NB4 (cell line): ENCODE measurements around the gene RAD51B.

ENCODE experiments used
- DNase-seq: peaks from one replicate; pipeline ENCODE4 v3.0.0; 2010; ENCODE audit warnings: low read depth
- H3K4me3 ChIP-seq: one replicate; pipeline ENCODE4 v1.5.1; 2011; ENCODE audit warnings: mild to moderate bottlenecking, low read depth, low read length, moderate library complexity
- CTCF ChIP-seq: IDR thresholded peaks from one replicate; pipeline ENCODE4 v1.5.1; 2012; ENCODE audit warnings: low read depth, low read length
- MYC ChIP-seq: IDR thresholded peaks from 2 replicates; pipeline ENCODE4 v1.6.1; 2011; ENCODE audit warnings: low read depth, low read length
- POLR2A ChIP-seq: IDR thresholded peaks from 2 replicates; pipeline ENCODE4 v1.6.1; 2011; ENCODE audit warnings: mild to moderate bottlenecking; ENCODE audit not compliant: insufficient read length; ENCODE audit errors: extremely low read depth
- TF ChIP-seq, protein P1 (sequence below): IDR thresholded peaks from 2 replicates; pipeline ENCODE4 v1.6.1; 2011; ENCODE audit warnings: low read depth, low read length

The RAD51B gene

GRCh38 chr14:68677901-68678300, 858.3 kb downstream of the RAD51B start:
- no peak for DNase-seq
- no peak overlapping the region for H3K4me3 ChIP-seq
- no peak for TF ChIP-seq CTCF
- TF ChIP-seq, protein P1, sequence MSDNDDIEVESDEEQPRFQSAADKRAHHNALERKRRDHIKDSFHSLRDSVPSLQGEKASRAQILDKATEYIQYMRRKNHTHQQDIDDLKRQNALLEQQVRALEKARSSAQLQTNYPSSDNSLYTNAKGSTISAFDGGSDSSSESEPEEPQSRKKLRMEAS, result no peak
- no peak for TF ChIP-seq MYC
- no peak for TF ChIP-seq POLR2A

GRCh38 chr14:68678471-68678870, 858.9 kb downstream of the RAD51B start:
- H3K4me3 ChIP-seq, result no peak overlapping the region
- DNase-seq, result no peak
- no peak for TF ChIP-seq MYC
- no peak for TF ChIP-seq CTCF
- TF ChIP-seq POLR2A, result no peak
- TF ChIP-seq, protein P1, result no peak

DNA sequence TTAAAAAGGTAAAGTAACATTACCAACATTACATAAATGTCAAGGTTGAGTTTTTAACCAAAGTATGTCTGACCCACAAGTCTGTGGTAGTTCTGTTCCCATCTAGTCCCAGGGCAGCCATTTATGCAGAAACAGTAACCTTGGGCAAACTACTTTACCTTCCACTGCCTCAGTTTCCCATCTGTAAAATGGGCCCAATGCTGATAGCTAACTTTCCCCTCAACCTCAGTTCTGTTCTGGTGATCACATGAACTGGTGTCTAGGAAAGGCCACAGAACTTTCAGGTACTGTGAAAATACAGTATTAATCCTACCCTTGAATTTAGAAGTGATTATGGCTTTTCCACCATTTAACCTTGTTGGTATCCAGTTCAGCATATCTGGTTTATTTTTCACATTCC, 859.7 kb downstream of the RAD51B start:
- no peak for TF ChIP-seq MYC
- no peak for TF ChIP-seq POLR2A
- TF ChIP-seq, protein P1, result no peak
- TF ChIP-seq CTCF, result no peak
- no peak overlapping the region for H3K4me3 ChIP-seq
- DNase-seq, result no peak

DNA sequence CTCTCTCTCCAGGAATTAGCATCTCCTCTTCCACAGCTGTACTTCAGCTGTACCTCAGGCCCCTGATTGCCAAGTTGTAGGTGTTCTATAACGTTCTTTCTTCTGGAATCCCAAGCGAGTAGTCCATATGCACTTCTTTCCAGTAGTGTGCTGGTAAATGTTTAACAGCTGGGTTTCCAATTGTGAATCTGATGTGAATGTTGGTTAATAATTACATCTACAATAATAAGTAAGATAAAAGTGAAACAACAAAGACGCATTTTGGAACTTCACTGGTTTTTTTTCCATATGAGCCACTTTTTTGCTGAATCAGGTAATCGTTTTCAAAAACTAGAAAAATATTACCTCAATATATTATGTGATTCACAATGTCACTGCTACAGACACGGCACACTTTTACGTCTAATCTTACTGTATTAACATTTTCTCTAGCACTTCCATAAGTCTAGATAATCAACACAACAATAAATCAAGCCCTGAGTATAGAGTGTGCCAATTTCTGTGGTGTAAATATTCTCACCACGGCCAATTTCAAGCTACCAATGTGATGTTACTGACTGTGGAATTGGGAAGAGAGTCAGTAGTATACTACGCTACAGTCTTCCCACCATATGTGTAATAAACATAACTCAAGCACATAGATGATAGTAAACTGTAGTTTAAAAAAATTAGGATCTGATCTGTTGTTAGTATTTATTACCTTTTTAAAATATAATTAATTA, 860.3 kb downstream of the RAD51B start:
- H3K4me3 ChIP-seq, result no peak overlapping the region
- TF ChIP-seq, protein P1, result no peak
- TF ChIP-seq POLR2A (no peak), CTCF (no peak), MYC (no peak)
- DNase-seq, result no peak

DNA sequence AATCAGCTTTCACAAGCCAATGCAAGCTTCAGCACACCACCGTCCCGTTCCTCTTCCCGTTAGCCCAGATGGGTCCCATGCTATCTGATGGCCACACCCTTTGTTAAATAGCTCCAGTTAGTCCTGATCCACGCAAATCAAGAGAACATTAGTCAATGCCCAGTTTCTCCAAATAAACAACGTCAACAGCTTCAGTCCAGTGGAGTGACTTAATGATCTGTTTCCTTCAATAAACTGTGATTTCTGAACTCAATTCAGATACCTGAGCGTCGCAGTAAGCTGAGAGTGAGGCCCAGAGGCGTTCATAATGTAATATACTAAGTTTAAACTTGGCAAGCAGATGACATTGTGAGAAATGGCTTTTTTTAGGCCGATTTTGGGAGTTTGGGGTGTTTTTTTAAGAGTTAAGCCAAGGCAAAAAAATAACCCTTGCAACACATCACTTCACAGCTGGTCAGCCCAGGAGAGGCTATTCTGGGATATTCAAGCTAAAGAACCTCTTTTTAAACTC, 861.0 kb downstream of the RAD51B start:
- TF ChIP-seq, protein P1, result no peak
- no peak for DNase-seq

GRCh38 chr14:68681256-68682011, 861.9 kb downstream of the RAD51B start:
- H3K4me3 ChIP-seq, result peak overlapping the region; percentile 30
- no peak for DNase-seq
- no peak for TF ChIP-seq MYC
- TF ChIP-seq, protein P1, result no peak
- no peak for TF ChIP-seq CTCF
- no peak for TF ChIP-seq POLR2A

More for the DNA sequence above, 861.0 kb downstream of the RAD51B start:
- H3K4me3 ChIP-seq, result no peak overlapping the region
